HuH-7.5 (cell line): ENCODE data around the gene GFRA1.

Source experiments
- DNase-seq: peaks from one replicate; pipeline ENCODE4 v3.0.0; 2011; ENCODE audit warnings: low spot score

Gene GFRA1

DNA sequence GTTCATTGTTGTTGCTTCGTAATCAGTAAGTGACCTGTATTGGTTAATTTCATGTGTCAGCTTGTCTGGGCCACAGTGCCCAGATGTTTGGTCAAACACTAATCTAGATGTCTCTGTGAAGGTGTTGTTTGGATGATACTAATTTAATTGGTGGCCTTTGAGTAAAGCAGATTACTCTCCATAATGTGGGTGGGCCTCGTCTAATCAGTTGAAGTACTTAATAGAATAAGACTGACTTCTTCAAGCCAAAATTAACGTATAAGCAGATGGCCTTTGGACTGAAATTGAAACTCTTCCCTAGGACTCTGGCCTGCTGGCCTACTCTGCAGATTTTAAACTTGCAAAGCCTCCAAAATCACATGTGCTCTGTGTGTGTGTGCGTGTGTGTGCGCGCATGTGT lies 245.7 kb downstream of the GFRA1 start:
- no peak for DNase-seq

DNA sequence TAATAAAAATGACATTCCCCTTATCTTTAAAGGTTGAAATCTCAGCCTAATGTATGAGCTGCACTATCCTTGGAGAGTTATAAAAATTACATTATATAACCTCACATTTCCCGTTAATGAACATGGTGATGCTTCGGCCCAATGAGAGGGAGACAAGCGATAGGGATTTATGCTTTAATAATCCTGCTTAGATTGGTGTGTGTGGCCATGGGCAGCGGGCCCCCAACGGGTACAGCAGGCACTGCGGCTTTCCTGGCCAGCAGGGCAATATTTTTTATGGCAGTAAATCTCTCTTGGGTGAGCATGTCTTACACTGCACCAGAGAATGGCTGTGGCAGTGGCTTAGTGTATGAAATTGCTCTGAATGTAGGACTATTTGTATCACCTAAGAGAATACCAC lies 246.3 kb downstream of the GFRA1 start:
- DNase-seq, result no peak

DNA sequence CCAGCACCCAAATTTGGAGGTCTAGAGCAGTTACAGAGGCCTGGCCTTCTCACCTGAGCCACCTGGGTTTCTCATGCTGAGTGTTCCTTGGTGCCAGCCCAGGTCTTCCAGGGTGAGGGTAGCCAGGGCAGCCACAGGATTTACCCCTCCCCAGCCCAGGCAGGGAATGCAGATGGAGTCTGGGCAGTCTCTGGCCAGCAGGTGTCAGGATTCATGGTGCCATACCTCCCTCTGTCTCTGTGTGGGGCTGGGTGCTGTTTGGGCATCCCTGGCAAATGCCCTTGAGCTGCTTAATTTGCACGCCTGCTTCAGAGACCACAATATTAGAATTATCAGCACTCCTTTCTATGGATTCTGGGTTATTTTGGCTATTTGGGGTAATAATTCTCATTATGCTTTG lies 246.7 kb downstream of the GFRA1 start:
- DNase-seq, result no peak

DNA sequence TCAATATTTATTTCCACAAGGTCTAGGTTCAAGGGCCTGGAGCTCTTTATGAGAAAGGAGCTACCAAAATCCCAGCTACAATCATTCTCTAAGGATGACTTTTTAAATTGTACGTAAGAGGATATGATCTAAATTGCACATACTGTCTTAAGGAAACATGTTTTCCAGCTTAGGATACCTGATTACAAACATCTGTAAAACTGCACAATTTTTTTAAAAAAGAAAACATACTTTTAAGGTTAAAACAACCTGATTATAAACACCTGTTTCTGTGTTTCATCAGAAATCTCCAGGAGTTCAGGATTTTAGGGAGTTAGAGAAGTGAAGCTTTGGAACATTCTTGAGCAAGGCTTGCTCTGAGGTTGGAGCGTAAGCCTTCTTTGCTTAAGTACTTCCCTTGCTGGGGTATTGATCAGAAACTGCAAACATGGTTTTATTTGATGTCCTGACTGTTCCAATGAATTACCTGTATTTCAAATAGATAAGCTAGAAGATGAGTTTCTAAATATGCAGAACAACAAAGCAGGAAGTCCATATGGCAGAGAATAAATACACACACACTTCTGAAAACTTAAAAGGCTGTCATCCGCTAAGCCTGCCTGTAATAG lies 248.6 kb downstream of the GFRA1 start:
- no peak for DNase-seq

DNA sequence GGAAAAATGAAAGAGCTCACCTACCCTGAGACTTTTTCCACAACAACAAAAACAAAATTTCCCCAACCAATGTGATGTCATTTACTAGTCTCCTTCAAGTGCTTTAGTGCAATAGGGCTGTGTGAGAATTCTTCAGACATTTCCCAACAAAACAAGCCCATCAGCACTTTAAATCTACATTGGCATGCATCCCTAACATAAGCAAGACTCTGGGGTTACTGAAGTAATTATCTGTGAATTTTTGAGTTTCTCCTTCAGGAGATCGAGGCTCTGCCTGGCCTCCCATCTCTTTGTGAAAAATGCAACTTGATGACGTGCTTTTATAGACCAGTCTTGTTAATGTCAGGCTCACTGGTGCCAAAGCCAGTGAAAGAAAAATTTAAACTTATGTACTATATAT lies 255.6 kb downstream of the GFRA1 start:
- no peak for DNase-seq

DNA sequence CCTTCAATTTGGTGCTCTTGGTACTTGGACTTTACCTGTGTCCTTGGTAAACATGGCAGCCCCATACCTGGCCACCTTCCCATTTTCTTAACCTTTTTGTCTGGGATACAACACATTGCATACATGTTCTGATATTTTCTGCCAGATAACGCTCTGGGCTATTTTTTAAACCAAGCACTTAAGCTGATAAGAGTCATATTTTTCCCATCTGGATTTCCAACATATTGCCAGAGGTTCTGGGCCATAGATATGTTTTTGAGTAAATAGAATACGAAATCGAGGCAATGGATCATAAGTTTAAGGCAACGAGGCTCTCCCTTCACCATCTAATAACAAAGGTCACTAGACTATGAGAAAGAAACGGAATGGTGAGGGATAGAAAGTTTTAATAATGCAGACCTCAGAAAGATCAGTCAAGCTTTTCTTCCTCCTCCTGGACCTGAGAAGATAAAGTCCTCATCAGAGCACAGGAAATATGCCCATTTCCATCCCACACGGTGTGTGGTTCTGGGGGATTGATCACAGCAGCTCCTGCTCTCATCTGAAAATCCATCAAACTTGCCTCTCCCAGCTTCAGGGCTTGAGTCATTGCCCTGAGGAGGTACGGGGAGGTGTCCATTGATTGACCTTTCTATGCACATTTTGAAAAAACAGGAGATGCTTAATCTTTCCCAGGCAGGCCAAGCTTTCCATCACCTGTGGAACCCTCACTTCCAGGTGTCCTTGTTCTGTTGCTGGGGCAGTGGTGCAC lies 257.2 kb downstream of the GFRA1 start:
- no peak for DNase-seq

DNA sequence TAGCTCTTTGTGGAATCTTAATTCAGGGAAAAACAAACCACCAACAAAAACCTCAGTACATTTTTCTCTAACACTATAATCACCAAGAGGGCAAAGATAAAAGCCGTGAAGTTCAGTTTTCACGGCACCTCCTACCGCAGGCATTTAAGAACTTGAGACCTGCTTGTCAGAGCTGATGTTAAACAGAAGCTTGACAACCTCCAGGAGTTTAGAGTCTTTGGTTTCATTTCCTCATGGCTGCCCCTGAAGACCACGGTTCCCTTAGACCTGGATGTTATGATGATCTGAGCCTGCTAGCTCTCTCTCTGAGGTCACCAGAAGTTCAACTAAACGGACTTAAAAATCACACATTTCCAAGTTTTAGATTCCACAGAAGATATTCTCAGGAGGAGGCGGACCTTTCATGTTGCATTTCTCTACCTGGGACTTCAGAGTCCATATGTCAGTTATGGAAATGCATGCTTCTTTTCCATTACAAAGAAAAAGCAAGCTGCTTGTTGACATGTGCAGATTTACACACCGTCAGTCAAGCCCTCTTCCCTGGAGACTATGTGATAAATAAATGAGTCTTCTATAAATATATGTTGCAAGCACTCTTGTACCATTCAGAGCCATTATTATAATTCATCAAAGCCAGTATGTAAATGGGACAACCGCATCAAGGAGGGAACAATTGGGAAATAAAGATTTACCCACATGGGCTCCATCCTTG lies 258.0 kb downstream of the GFRA1 start:
- no peak for DNase-seq

DNA sequence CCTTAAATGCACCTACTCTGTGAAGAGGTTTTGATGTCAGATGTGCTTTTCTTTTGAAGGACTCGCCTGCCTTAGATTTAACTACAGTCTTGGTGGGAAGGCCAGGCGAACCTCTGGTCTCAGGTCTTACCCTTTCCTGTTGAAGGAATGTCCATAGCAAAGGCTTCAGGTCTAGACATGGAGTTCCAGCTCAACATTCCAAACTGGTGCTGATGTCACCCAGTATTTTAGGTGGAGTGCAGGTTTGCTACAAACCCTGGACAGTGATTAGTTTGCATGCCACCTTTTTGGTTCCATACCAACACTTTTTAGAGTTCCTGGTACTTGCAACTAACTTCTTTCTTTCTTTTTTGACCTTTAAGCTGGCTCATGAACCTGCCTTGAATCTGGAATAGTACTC lies 258.7 kb downstream of the GFRA1 start:
- no peak for DNase-seq

DNA sequence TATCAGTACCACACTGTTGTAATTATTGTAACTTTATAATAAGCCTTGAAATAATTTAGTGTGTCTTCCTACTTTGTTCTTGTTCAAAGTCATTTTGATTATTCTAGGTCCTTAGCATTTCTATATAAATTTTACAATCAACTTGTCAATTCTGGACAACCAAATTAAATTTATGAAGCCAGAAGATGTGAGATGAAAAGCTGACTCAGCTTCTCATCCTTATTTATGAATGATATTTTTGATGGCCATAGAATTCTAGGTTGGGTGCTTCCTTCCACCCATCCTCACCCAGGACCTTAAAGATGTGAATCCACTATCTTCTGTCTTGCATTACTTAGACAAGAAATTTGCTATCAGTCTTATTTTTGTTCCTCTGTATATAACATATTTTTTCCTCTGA lies 261.1 kb downstream of the GFRA1 start:
- DNase-seq, result no peak

DNA sequence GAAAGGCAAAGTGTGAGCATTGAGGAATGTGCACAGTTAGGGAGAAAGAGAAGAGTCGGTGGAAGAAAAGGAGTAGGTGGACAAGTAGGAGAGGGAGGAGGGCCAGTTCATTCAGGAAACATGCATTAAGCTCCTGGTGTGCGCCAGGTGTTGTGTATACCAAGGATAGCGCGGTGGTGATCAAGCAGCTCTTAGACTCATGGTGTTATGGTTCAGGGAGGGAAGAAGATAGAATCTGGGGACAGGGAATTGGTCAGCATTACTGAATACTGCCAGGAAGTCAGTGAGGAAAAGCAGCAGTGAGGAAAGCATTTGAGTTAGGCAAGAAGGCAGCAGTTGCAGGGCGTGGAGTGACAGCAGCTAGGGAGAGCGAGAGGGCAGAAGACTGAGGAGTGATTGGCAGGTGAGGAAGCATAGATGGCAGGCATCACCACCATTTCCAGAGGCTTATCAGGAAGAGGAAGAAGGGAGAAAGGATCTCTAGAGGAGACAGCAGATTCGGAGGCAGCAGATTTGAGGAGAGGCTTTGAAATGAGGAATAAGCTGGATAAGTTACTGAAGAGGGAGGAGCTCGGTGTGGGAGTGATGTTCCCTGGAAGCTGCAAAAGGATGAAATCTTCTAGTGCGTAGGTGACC lies 265.6 kb downstream of the GFRA1 start:
- DNase-seq, result no peak
